Globus pallidus (tissue), 1 donor: ENCODE results near the gene ADARB1.

Experiments used
- DNase-seq: peaks from one replicate; pipeline ENCODE4 v3.0.0-alpha.2; 2015; ENCODE audit warnings: low spot score

Gene ADARB1

DNA sequence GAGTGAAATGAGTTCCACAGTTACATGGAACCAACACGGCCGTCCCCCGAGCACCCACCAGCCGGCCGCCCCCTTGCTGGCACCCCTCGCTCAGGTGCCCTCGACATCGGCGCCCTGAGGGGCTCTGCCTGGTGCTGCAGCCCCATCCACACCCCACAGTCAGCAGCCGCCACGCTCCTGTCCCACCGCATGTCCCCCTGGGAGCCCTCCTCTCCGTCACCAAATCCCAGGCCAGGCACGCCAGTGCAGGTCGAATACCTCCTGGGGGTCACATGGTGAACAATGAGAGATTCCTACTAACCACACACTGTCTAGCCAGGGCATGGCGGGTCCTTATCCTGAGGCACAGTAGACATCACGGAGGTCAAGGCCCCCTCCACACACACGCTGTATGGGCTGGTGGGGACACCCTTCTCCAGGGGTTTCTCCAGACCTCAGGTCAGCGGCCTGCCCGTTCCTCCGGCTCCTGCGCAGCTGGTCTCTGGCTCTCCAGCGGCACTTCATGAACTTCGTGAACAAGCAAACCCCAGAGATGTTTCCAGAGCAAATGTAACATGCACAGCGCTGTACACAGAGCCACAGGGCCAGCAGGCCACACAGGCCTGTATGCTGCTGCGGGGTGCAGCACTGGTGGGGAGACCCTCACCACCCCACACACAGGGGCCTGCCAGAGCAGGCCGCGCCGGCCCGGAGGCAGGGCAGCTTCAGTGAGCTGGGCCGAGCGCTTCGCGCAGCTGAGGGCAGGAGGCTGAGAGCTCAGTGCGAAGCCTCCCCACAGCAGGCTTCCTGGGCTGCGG is 191.5 kb downstream of the ADARB1 start:
- DNase-seq: no peak

DNA sequence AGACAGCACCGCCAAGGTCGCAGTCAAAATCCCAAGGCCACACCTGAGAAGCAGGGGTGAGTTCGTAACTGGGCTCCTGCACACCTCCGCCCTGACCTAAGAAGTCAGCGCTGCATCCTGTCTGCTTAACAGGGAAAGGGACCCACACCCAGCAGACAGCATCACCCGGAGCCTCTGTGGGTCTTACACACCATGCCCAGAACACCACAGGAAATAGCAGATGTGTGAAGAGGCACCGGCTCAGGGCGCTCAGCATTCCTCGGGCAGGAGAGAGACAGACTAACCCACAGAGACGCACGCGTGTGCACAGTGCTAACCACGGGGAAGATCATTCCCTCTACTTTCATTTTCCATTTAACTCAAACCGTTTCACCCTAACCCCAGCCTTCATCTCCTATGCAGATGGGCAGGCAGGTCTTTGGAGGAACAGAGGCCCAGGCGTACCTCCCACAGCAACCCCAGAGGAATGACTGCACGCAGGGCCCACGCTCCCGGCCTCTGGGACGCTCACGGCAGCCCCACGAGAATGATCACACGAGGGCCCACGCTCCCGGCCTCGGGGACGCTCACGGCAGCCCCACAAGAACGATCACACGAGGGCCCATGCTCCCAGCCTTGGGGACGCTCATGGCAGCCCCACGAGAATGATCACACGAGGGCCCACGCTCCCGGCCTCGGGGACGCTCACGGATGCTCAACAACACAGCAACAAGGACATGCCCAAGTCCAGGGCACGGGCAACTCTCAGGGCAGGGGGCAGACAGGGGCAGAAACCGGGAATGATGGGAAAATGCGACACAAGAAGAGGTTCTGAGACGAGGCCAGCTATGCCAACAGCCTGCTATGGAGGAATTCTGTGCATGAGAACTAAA is 192.4 kb downstream of the ADARB1 start:
- no peak for DNase-seq

GRCh38 chr21:45267390-45267760 is 193.0 kb downstream of the ADARB1 start:
- DNase-seq: no peak

GRCh38 chr21:45269861-45270260 is 195.5 kb downstream of the ADARB1 start:
- no peak for DNase-seq

GRCh38 chr21:45270306-45270821 is 196.0 kb downstream of the ADARB1 start:
- no peak for DNase-seq
